Skeletal muscle satellite cell (primary cell): ENCODE data around the gene ADGRV1.
"Not testable (repeated sequence)": the region's sequence is repeated elsewhere in the genome, so short reads cannot be mapped to it uniquely, and the experiment has no call there.

Experiments
- H3K27me3 ChIP-seq: 2 replicates; pipeline ENCODE4 v1.7.0; 2013; ENCODE audit warnings: low read length; ENCODE audit not compliant: control insufficient read depth, insufficient read depth
- H3K36me3 ChIP-seq: 2 replicates; pipeline ENCODE4 v1.7.0; 2013; ENCODE audit warnings: mild to moderate bottlenecking, control low read depth, low read length; ENCODE audit not compliant: insufficient read depth
- H3K4me1 ChIP-seq: 2 replicates; pipeline ENCODE4 v1.7.0; 2013; ENCODE audit warnings: low read length; ENCODE audit not compliant: control insufficient read depth, insufficient read depth
- H3K4me2 ChIP-seq: 2 replicates; pipeline ENCODE4 v1.7.0; 2013; ENCODE audit warnings: mild to moderate bottlenecking, low read length
- H3K4me3 ChIP-seq: 2 replicates; pipeline ENCODE4 v1.7.0; 2013; ENCODE audit warnings: low read length
- H3K9ac ChIP-seq: 2 replicates; pipeline ENCODE4 v1.7.0; 2013; ENCODE audit warnings: mild to moderate bottlenecking, low read depth, low read length, moderate library complexity
- H3K9me3 ChIP-seq: replicated peaks from 2 replicates; pipeline ENCODE4 v1.7.0; 2013; ENCODE audit warnings: mild to moderate bottlenecking, control low read depth, low read length

The ADGRV1 gene

DNA sequence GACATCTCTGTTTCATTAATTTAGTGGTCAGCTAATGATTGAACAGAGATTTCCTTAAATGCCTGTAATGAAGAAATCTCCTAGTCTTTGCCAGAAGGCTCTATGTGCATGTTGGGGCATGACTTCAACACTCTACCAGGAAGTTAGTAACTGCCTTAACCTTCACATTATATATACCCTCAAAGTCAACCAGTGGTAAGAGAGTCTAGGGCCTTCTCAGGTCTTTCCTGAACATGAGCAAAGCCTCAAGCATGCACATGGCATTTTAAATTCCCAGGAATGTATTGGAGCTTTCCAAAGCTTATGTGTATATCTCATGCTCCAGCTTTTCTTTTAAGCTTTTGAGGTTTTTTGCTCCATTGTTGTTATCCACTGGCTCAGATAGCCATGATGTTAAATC is 436.2 kb downstream of the ADGRV1 start:
- Histone ChIP-seq H3K9me3 (no peaks in the 10 kb centered on the region), H3K4me2 (no peak overlapping the region), H3K9ac (no peak overlapping the region), H3K27me3 (no peaks in the 10 kb centered on the region), H3K36me3 (no peaks in the 10 kb centered on the region), H3K4me3 (no peak overlapping the region), H3K4me1 (no peaks in the 10 kb centered on the region)

DNA sequence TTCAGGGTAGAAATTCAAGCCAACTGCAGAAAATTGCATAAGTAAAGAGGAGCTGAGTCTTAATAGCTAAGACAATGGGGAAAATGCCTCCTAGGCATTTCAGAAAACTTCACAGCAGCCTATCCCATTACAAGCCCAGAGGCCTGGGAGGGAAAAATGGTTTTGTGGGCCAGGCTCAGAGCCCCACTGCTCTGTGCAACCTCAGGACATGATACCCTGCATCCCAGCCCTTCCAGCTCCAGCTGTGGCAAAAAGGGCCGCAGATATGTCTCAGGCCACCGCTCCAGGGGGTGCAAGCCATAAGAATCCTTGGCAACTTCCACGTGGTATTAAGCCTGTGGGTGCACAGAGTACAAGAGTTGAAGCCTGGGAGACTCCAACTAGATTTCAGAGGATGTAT is 437.5 kb downstream of the ADGRV1 start:
- Histone ChIP-seq H3K4me1 (no peaks in the 10 kb centered on the region), H3K27me3 (no peaks in the 10 kb centered on the region), H3K4me2 (no peak overlapping the region), H3K9ac (no peak overlapping the region), H3K9me3 (no peaks in the 10 kb centered on the region), H3K4me3 (no peak overlapping the region), H3K36me3 (no peaks in the 10 kb centered on the region)

DNA sequence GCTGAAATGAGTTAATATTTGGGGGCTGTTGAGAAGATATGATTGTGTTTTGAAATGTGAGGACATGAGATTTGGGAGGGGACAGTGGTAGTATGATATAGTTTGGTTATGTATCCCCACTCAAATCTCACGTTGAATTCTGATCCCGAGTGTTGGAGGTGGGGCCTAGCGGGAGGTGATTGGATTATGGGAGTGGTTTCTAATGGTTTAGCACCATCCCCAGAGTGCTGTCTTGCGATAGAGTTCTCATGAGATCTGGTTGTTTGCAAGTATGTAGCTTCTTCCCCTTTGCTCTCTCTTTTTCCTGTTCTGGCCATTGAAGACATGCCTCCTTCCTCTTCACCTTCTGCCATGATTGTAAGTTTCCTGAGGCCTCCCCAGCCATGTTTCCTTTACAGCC is 438.5 kb downstream of the ADGRV1 start:
- Histone ChIP-seq H3K36me3 (no peaks in the 10 kb centered on the region), H3K9me3 (no peaks in the 10 kb centered on the region)

DNA sequence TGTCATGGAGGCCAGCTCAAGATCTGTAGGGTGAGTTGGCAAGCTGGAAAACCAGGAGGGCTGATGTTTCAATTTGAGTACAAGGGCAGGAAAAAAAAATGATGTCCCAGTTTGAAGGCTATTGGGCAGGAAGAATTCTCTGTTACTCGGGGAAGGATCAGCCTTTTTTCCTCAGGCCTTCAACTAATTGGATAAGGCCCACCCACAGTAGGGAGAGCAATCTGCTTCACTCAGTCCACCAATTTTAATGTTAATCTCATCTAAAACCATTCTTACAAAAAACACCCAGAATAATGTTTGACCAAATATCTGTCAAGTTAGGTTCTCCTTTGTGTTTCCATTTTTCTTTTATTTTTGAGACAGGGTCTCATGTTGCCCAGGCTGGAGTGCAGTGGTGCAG is 442.1 kb downstream of the ADGRV1 start:
- H3K9ac ChIP-seq, result no peak overlapping the region
- no peak overlapping the region for H3K4me3 ChIP-seq
- no peak overlapping the region for H3K4me2 ChIP-seq
- H3K27me3 ChIP-seq, result no peaks in the 10 kb centered on the region
- no peaks in the 10 kb centered on the region for H3K4me1 ChIP-seq
- no peaks in the 10 kb centered on the region for H3K36me3 ChIP-seq
- H3K9me3 ChIP-seq, result no peaks in the 10 kb centered on the region

More for the DNA sequence above, 438.5 kb downstream of the ADGRV1 start:
- Histone ChIP-seq H3K27me3 (no peaks in the 10 kb centered on the region), H3K4me3 (no peak overlapping the region), H3K9ac (no peak overlapping the region), H3K4me1 (no peaks in the 10 kb centered on the region), H3K4me2 (no peak overlapping the region)

DNA sequence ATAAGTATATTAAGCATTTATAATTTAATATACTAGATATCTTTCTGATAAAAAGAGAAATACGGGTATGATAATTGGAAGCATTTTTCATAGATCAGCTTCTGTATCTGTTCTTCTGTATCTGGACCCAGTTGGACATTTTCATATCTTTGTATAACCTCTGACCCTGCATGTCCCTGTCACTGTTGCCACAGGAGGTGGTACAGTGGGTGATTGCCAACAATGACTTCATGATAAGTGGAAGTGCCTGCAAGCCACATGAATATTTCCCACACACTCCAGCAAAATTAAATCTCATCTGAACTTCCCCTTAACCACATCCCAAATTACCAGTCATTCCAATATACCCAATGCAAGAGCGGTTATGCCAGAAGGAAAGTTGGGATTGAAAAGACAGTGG is 448.1 kb downstream of the ADGRV1 start:
- H3K4me2 ChIP-seq, result no peak overlapping the region
- H3K36me3 ChIP-seq, result no peaks in the 10 kb centered on the region
- H3K9ac ChIP-seq, result no peak overlapping the region
- no peak overlapping the region for H3K4me3 ChIP-seq
- H3K4me1 ChIP-seq, result no peaks in the 10 kb centered on the region
- no peaks in the 10 kb centered on the region for H3K9me3 ChIP-seq
- no peaks in the 10 kb centered on the region for H3K27me3 ChIP-seq

DNA sequence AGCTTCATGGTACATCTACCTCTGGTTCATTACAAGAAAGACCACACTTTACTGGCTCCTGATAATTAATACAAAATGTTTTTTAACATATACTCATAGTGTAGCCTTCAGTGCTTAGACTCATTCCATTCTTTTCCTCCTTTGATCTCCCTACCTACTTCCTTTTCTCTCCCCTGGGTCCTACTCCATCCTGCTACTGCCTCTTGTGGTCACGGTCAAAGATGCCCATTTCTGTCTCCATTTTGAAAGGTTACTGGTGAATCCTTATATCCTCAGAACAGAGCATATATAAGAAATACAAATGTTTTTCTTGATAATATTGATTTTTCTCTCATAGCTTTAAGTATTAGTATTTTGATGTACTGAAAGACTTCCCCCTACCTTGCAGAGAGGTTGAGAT is 448.7 kb downstream of the ADGRV1 start:
- Histone ChIP-seq H3K9ac (no peak overlapping the region), H3K9me3 (no peaks in the 10 kb centered on the region), H3K4me2 (no peak overlapping the region), H3K4me1 (no peaks in the 10 kb centered on the region), H3K4me3 (no peak overlapping the region), H3K36me3 (no peaks in the 10 kb centered on the region), H3K27me3 (no peaks in the 10 kb centered on the region)

DNA sequence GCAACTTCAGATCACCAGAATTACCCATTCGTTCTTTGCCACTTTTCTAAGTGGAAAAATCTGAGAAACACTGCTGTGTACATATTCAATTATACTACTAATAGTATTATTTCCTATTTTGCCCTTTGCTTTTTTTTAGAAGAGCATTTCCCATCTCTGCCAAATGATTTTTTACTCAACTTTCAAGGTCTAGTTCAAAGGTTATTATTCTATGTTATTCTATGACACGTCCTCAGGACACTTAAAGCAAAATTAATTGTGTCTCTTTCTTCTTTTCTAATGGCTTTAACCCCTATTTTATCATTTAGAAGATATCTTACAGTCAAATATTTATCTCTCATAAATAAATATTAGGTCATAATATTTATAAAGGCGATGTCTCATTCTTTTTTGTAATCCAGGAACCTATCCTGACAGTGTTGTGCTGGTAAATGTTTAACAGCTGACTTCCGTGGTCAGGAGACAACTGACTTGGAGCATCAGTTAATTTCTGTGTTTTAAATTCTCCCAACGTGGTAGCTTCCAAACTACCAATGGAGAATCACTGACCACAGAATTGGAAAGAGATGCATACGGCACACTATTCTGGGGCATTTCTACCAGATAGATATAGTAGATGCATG is 449.3 kb downstream of the ADGRV1 start:
- Histone ChIP-seq H3K36me3 (no peaks in the 10 kb centered on the region), H3K9me3 (no peaks in the 10 kb centered on the region), H3K4me3 (no peak overlapping the region), H3K9ac (no peak overlapping the region), H3K4me1 (no peaks in the 10 kb centered on the region), H3K4me2 (no peak overlapping the region), H3K27me3 (no peaks in the 10 kb centered on the region)

DNA sequence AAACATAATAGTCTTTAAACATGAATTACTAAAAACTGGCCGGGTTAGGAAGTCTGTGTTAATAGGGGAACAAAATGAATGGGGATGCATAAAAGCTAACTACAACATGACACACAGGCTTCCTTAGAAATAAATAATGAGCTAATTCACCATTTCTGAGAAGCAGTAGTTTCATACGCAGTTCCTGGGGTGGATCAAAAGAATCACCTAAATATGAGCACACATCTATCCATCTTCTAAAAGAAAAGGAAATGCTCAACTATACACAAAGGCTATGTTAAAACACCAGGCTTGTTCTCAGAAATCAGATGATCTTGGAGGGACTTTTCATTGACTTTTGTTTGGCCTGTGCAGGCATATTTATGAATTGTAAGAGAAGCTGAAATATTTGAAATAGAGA is 451.5 kb downstream of the ADGRV1 start:
- Histone ChIP-seq H3K27me3 (no peaks in the 10 kb centered on the region), H3K4me2 (no peak overlapping the region), H3K9me3 (no peaks in the 10 kb centered on the region), H3K36me3 (no peaks in the 10 kb centered on the region), H3K9ac (no peak overlapping the region), H3K4me3 (no peak overlapping the region), H3K4me1 (no peaks in the 10 kb centered on the region)

DNA sequence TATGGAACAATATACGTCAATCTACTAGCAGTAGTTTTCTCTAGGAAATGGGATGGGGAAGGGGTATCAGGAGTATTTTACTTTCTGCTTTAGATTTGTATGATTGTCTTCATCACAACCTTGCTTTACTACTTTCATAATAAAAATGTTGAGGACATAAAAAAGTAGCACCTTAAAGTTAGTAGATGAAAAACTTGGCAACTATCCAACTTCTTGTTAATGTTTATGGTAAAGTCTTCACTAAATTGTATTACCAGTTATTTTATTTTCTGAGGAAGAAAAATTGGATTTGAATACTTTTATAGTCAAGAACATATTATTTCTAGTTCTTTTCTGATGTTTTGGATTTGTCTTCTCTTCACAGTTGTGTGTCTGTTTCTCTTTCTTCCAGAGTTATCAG is 452.4 kb downstream of the ADGRV1 start:
- H3K4me1 ChIP-seq, result no peaks in the 10 kb centered on the region
- no peaks in the 10 kb centered on the region for H3K36me3 ChIP-seq
- no peaks in the 10 kb centered on the region for H3K9me3 ChIP-seq
- H3K4me3 ChIP-seq, result no peak overlapping the region
- H3K4me2 ChIP-seq, result no peak overlapping the region
- no peaks in the 10 kb centered on the region for H3K27me3 ChIP-seq
- no peak overlapping the region for H3K9ac ChIP-seq

DNA sequence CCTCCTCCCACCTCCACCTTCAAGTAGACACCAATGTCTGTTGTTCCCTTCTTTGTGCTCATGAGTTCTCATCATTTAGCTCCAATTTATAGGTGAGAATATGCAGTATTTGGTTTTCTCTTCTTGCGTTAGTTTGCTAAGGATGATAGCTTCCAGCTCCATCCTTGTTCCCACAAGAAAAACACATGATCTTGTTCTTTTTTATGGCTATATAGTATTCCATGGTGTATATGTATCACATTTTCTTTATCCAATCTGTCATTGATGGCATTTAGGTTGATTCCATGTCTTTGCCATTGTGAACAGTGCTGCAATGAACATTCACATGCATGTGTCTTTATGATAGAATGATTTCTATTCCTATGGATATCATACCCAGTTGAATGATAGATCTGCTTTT is 454.3 kb downstream of the ADGRV1 start:
- not testable (repeated sequence) for H3K4me3 ChIP-seq, H3K36me3 ChIP-seq, H3K9ac ChIP-seq, H3K4me2 ChIP-seq, H3K9me3 ChIP-seq, H3K27me3 ChIP-seq
- H3K4me1 ChIP-seq, result peaks cover 14% of the 10 kb centered on the region

DNA sequence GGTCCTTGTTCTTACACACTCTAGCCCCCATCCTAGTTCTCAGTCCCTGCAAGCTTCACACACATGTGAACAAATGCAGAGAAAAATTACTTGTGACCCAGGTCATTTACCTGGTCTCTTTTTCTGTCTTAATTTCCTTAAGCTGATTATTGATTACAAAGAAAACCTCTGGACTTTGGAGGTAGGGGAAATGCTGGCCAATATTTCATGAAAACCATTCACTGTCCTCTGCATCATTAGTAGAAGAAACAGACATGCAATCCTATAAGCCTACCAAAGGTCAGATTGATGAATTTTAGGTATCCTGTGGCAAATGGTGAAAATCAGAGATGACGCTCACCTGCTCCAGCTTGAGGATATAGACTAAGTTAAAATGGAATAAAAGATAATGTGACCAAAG is 457.7 kb downstream of the ADGRV1 start:
- no peaks in the 10 kb centered on the region for H3K9me3 ChIP-seq
- no peak overlapping the region for H3K4me3 ChIP-seq
- no peak overlapping the region for H3K9ac ChIP-seq
- H3K36me3 ChIP-seq, result no peaks in the 10 kb centered on the region
- H3K4me1 ChIP-seq, result peaks cover 14% of the 10 kb centered on the region
- no peaks in the 10 kb centered on the region for H3K27me3 ChIP-seq
- H3K4me2 ChIP-seq, result peak overlapping the region; percentile 56

DNA sequence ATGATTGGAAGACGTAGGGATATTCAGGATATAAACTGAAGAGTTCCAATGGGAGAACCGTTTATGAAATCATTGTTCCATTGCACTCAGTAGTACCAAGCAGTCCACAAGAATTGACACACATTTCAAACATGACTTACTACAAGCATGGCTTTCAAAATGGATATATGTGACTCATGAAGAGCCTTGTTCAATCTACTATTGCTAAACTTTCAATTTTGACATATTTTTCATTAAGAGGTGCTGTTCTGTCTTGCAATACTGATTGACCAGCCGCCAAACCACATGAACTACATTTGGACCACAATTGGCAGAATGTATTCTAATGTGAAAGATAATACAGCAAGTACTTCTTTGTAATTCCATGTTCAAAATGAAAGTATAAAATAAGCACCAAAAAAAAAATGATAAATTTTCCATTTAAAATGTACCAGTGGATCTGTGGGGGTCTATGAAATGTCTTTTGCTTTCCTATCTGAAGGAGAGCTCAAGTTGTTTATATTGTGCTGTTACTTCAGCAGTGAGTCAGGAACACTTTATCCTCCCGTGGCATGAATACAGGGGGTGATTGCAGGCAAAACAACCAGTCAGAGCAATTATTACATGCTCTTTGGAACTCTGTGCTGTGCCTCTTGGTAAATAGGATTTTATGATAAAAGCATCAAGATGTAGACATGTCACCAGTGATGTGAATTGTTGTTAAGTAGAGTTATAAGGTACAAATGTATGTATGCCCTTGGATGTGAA is 458.5 kb downstream of the ADGRV1 start:
- H3K9me3 ChIP-seq, result no peaks in the 10 kb centered on the region
- no peaks in the 10 kb centered on the region for H3K27me3 ChIP-seq
- H3K36me3 ChIP-seq, result no peaks in the 10 kb centered on the region
- peak overlapping the region; percentile 56 for H3K4me2 ChIP-seq
- H3K4me3 ChIP-seq, result no peak overlapping the region
- H3K9ac ChIP-seq, result no peak overlapping the region
- H3K4me1 ChIP-seq, result peaks cover 14% of the 10 kb centered on the region
